ENCODE data around the gene PGAM2. TPM values are rescaled to one million over a fixed set of nuclear protein-coding genes. Genes with fewer than 3 reads are reported as not detected.

The PGAM2 gene
- total RNA-seq, 1 experiment from 2014 or later = 2.4 TPM

- CTCF ChIA-PET = interaction anchor here (0.6 kb wide), 1 partner anchor 9 kb away, joined by 5 read pairs; no protein-coding TSS in a partner anchor
- DNase-seq (ENCODE audit: low spot score) (no peak), ATAC-seq (no peak)
- H3K36me3 Mint-ChIP-seq = peaks cover 24% of the 10 kb centered on the region
- H3K4me1 Mint-ChIP-seq = no peaks in the 10 kb centered on the region
- POLR2A ChIA-PET = no interaction called here
- H3K27ac Mint-ChIP-seq = no peak overlapping the region
- H3K4me3 Mint-ChIP-seq = no peak overlapping the region
- no peaks in the 10 kb centered on the region; the same call in 1 of the 2 replicates for H3K27me3 Mint-ChIP-seq (ENCODE audit: low read depth)
- TF ChIP-seq, protein P1, sequence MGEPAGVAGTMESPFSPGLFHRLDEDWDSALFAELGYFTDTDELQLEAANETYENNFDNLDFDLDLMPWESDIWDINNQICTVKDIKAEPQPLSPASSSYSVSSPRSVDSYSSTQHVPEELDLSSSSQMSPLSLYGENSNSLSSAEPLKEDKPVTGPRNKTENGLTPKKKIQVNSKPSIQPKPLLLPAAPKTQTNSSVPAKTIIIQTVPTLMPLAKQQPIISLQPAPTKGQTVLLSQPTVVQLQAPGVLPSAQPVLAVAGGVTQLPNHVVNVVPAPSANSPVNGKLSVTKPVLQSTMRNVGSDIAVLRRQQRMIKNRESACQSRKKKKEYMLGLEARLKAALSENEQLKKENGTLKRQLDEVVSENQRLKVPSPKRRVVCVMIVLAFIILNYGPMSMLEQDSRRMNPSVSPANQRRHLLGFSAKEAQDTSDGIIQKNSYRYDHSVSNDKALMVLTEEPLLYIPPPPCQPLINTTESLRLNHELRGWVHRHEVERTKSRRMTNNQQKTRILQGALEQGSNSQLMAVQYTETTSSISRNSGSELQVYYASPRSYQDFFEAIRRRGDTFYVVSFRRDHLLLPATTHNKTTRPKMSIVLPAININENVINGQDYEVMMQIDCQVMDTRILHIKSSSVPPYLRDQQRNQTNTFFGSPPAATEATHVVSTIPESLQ (CRISPR knock-in tag; IDR thresholded peaks at IDR 0.05) = no peak
- no peak for TF ChIP-seq KAT7 (CRISPR knock-in tag; IDR thresholded peaks at IDR 0.05; ENCODE audit: borderline replicate concordance)
- TF ChIP-seq MYBL2 (CRISPR knock-in tag; IDR thresholded peaks at IDR 0.05) = no peak
- no peak for TF ChIP-seq STAT6 (CRISPR knock-in tag; conservative IDR thresholded peaks at IDR 0.05; ENCODE audit: low read depth)
- TF ChIP-seq, protein P2, sequence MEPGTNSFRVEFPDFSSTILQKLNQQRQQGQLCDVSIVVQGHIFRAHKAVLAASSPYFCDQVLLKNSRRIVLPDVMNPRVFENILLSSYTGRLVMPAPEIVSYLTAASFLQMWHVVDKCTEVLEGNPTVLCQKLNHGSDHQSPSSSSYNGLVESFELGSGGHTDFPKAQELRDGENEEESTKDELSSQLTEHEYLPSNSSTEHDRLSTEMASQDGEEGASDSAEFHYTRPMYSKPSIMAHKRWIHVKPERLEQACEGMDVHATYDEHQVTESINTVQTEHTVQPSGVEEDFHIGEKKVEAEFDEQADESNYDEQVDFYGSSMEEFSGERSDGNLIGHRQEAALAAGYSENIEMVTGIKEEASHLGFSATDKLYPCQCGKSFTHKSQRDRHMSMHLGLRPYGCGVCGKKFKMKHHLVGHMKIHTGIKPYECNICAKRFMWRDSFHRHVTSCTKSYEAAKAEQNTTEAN (CRISPR knock-in tag; IDR thresholded peaks at IDR 0.05) = no peak
- TF ChIP-seq MLX (CRISPR knock-in tag; IDR thresholded peaks at IDR 0.05) = no peak
- H3K9me3 Mint-ChIP-seq = no peaks in the 10 kb centered on the region
Observed at GRCh38 chr7:44075296-44076075, 10.1 kb upstream of the PGAM2 start.

- POLR2A ChIA-PET = no interaction called here
- no peak for ATAC-seq
- Mint-ChIP-seq H3K4me1 (no peaks in the 10 kb centered on the region), H3K36me3 (peaks cover 19% of the 10 kb centered on the region), H3K4me3 (no peak overlapping the region), H3K27ac (no peak overlapping the region), H3K9me3 (no peaks in the 10 kb centered on the region), H3K27me3 (ENCODE audit: low read depth) (peaks cover 6% of the 10 kb centered on the region)
- CTCF ChIA-PET = no interaction called here
- DNase-seq (ENCODE audit: low spot score) = no peak
- TF ChIP-seq NR3C1 (CRISPR knock-in tag; conservative IDR thresholded peaks at IDR 0.05; ENCODE audit: low read depth) = no peak
- TF ChIP-seq, protein P3, sequence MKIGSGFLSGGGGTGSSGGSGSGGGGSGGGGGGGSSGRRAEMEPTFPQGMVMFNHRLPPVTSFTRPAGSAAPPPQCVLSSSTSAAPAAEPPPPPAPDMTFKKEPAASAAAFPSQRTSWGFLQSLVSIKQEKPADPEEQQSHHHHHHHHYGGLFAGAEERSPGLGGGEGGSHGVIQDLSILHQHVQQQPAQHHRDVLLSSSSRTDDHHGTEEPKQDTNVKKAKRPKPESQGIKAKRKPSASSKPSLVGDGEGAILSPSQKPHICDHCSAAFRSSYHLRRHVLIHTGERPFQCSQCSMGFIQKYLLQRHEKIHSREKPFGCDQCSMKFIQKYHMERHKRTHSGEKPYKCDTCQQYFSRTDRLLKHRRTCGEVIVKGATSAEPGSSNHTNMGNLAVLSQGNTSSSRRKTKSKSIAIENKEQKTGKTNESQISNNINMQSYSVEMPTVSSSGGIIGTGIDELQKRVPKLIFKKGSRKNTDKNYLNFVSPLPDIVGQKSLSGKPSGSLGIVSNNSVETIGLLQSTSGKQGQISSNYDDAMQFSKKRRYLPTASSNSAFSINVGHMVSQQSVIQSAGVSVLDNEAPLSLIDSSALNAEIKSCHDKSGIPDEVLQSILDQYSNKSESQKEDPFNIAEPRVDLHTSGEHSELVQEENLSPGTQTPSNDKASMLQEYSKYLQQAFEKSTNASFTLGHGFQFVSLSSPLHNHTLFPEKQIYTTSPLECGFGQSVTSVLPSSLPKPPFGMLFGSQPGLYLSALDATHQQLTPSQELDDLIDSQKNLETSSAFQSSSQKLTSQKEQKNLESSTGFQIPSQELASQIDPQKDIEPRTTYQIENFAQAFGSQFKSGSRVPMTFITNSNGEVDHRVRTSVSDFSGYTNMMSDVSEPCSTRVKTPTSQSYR (CRISPR knock-in tag; IDR thresholded peaks at IDR 0.05) = no peak
- no peak for TF ChIP-seq RORB (CRISPR knock-in tag; IDR thresholded peaks at IDR 0.05)
- TF ChIP-seq RELA (CRISPR knock-in tag; IDR thresholded peaks at IDR 0.05; ENCODE audit: borderline replicate concordance) = no peak
- TF ChIP-seq, protein P2 (CRISPR knock-in tag; IDR thresholded peaks at IDR 0.05) = no peak
- TF ChIP-seq ZNF232 (CRISPR knock-in tag; IDR thresholded peaks at IDR 0.05) = no peak
- TF ChIP-seq JAZF1 (CRISPR knock-in tag; IDR thresholded peaks at IDR 0.05) = no peak
- no peak for TF ChIP-seq ZNF532 (CRISPR knock-in tag; IDR thresholded peaks at IDR 0.05; ENCODE audit: borderline replicate concordance)
- TF ChIP-seq TEAD4 (CRISPR knock-in tag; IDR thresholded peaks at IDR 0.05) = no peak
- TF ChIP-seq SOX15 (CRISPR knock-in tag; IDR thresholded peaks at IDR 0.05) = no peak
- TF ChIP-seq, protein P4, sequence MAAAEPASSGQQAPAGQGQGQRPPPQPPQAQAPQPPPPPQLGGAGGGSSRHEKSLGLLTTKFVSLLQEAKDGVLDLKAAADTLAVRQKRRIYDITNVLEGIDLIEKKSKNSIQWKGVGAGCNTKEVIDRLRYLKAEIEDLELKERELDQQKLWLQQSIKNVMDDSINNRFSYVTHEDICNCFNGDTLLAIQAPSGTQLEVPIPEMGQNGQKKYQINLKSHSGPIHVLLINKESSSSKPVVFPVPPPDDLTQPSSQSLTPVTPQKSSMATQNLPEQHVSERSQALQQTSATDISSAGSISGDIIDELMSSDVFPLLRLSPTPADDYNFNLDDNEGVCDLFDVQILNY (CRISPR knock-in tag; IDR thresholded peaks at IDR 0.05) = no peak
Observed at GRCh38 chr7:44074349-44074695, 9.0 kb upstream of the PGAM2 start.

Data from WTC11 (cell line).